OCI-LY7 (cell line): ENCODE results near the gene PODNL1. TPM values are rescaled to one million over a fixed set of nuclear protein-coding genes. Genes with fewer than 3 reads are reported as not detected.

Experiments
- BruUV-seq: library from RNA; stranded (reverse); fragments of 400-500 nt; replicated peaks from 2 replicates; lab custom pipeline; 2021; lab: Mats Ljungman, UMichigan
- CTCF ChIA-PET: fragments of 300-600 bp; sonication (Branson Sonifier 250); formaldehyde crosslinking; loops from one replicate; lab custom pipeline; 2022; ENCODE audit warnings: antibody characterized with exemption; ENCODE audit not compliant: unreplicated experiment; lab: Charles Lee
- POLR2A ChIA-PET: fragments of 300-600 bp; sonication (Branson Sonifier 250); formaldehyde crosslinking; loops from one replicate; lab custom pipeline; 2022; ENCODE audit warnings: antibody characterized with exemption; lab: Charles Lee
- DNase-seq: peaks from one replicate; pipeline ENCODE4 v3.0.0-alpha.2; 2015; ENCODE audit warnings: low spot score
- H2AFZ ChIP-seq: fragments of 200-600 bp; sonication (generic), shearing (Covaris generic); 2 replicates; pipeline ENCODE4 v1.6.1; 2014; ENCODE audit warnings: mild to moderate bottlenecking, antibody characterized with exemption, low read length, moderate library complexity
- H3K27ac ChIP-seq: fragments of 200-600 bp; sonication (generic); 2 replicates; pipeline ENCODE4 v1.5.1; 2014; ENCODE audit warnings: mixed run types, low read depth, mild to moderate bottlenecking, moderate library complexity, low read length, inconsistent platforms; ENCODE audit not compliant: poor library complexity, severe bottlenecking
- H3K36me3 ChIP-seq: fragments of 200-600 bp; sonication (generic); 2 replicates; pipeline ENCODE4 v1.6.1; 2014; ENCODE audit warnings: mild to moderate bottlenecking, antibody characterized with exemption, low read length, moderate library complexity, mixed read lengths; ENCODE audit not compliant: insufficient read depth
- H3K4me1 ChIP-seq: fragments of 200-600 bp; sonication (generic); 2 replicates; pipeline ENCODE4 v1.5.1; 2014; ENCODE audit warnings: mild to moderate bottlenecking, low read length; ENCODE audit not compliant: insufficient read depth, poor library complexity, severe bottlenecking
- H3K4me2 ChIP-seq: fragments of 200-600 bp; sonication (generic); 2 replicates; pipeline ENCODE4 v1.6.1; 2014; ENCODE audit warnings: mild to moderate bottlenecking, low read length
- H3K4me3 ChIP-seq: fragments of 200-600 bp; sonication (generic); 2 replicates; pipeline ENCODE4 v1.5.1; 2014; ENCODE audit warnings: mild to moderate bottlenecking, low read depth, low read length; ENCODE audit not compliant: poor library complexity, severe bottlenecking
- H3K79me2 ChIP-seq: fragments of 200-600 bp; sonication (generic); 2 replicates; pipeline ENCODE4 v1.6.1; 2016; ENCODE audit warnings: low read depth, mild to moderate bottlenecking, low read length, moderate library complexity, mixed read lengths; ENCODE audit not compliant: insufficient read depth
- H3K9me2 ChIP-seq: fragments of 200-600 bp; sonication (generic); 2 replicates; pipeline ENCODE4 v1.6.1; 2016; ENCODE audit warnings: mild to moderate bottlenecking, low read length, mixed read lengths; ENCODE audit not compliant: insufficient read depth
- H3K9me3 ChIP-seq: fragments of 200-600 bp; sonication (generic); 2 replicates; pipeline ENCODE4 v1.6.1; 2014; ENCODE audit warnings: mild to moderate bottlenecking, mixed run types, low read length, mixed read lengths
- H4K20me1 ChIP-seq: fragments of 200-600 bp; sonication (generic); 2 replicates; pipeline ENCODE4 v1.6.1; 2014; ENCODE audit warnings: mild to moderate bottlenecking, antibody characterized with exemption, low read length, moderate library complexity, mixed read lengths; ENCODE audit not compliant: insufficient read depth
- EZH2phosphoT487 ChIP-seq: fragments of 200-600 bp; sonication (generic); IDR thresholded peaks from 2 replicates; pipeline ENCODE4 v1.6.1; 2018; ENCODE audit warnings: low read depth, borderline replicate concordance, mild to moderate bottlenecking, mixed run types, antibody characterized with exemption, low read length, moderate library complexity, mixed read lengths
- intact Hi-C: fragments of 100-400 bp; cut with micrococcal nuclease; formaldehyde crosslinking; loops from one replicate; pipeline ENCODE4 v1.10.0; 2022; ENCODE audit not compliant: unreplicated experiment
- total RNA-seq, 2 experiments: library from RNA; depleted of rRNA in 1 of 2; stranded (reverse); fragments of >200 nt in 1 of 2; shearing (Covaris generic) in 1 of 2; gene quantifications; 2 replicates each; pipeline ENCODE4 v1.2.3, GENCODE V29; 2014 to 2022
- TF ChIP-seq, protein P1 (sequence below): fragments of 200-600 bp; sonication (generic); conservative IDR thresholded peaks from 2 replicates; pipeline ENCODE4 v1.5.1; 2014; ENCODE audit warnings: mild to moderate bottlenecking, antibody characterized with exemption, low read length, moderate library complexity, mixed read lengths

PODNL1 gene
- total RNA-seq, 2 experiments from 2014 or later: 0.16 TPM; not detected in 1

DNA sequence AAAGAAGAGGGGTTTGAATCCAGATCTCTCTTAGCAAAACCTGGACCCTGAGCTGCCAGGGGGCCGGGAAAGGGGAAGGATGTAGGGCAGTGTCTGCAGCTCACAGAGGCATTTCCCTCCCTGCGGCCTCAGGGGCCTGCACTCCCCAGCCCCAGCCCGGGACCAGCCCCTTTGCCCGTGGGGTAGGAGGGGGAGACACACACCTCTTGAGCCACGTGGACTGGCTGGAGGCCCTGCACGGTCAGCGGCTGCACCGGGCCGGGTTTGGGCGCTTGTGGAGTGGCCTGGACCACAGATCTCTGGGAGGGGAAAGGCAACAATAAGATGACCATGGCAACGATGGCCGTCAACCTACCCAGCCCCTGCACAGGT, 41.0 kb upstream of the PODNL1 start:
- Histone ChIP-seq H4K20me1 (no peaks in the 10 kb centered on the region), H3K79me2 (no peaks in the 10 kb centered on the region), H3K9me3 (no peaks in the 10 kb centered on the region), H3K4me1 (peaks cover 53% of the 10 kb centered on the region), H3K36me3 (peaks cover 35% of the 10 kb centered on the region), H3K4me2 (peak overlapping the region; percentile 22), H3K4me3 (no peak overlapping the region), H3K27ac (no peak overlapping the region), H3K9me2 (no peaks in the 10 kb centered on the region), H2AFZ (no peak overlapping the region)
- TF ChIP-seq, protein P1, sequence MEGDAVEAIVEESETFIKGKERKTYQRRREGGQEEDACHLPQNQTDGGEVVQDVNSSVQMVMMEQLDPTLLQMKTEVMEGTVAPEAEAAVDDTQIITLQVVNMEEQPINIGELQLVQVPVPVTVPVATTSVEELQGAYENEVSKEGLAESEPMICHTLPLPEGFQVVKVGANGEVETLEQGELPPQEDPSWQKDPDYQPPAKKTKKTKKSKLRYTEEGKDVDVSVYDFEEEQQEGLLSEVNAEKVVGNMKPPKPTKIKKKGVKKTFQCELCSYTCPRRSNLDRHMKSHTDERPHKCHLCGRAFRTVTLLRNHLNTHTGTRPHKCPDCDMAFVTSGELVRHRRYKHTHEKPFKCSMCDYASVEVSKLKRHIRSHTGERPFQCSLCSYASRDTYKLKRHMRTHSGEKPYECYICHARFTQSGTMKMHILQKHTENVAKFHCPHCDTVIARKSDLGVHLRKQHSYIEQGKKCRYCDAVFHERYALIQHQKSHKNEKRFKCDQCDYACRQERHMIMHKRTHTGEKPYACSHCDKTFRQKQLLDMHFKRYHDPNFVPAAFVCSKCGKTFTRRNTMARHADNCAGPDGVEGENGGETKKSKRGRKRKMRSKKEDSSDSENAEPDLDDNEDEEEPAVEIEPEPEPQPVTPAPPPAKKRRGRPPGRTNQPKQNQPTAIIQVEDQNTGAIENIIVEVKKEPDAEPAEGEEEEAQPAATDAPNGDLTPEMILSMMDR: no peak
- TF ChIP-seq EZH2phosphoT487: no peak
- BruUV-seq: no TSS peak
- ChIA-PET POLR2A (no interaction called here), CTCF (no interaction called here)
- intact Hi-C loops: no loop called here
- DNase-seq: no peak

GRCh38 chr19:13978351-13979243, 40.4 kb upstream of the PODNL1 start:
- no peak overlapping the region for H3K27ac ChIP-seq
- H2AFZ ChIP-seq: no peak overlapping the region; the same call in 1 of the 2 replicates
- BruUV-seq: no TSS peak
- no peaks in the 10 kb centered on the region for H3K9me2 ChIP-seq
- peak overlapping the region; percentile 22 for H3K4me2 ChIP-seq
- H3K79me2 ChIP-seq: no peaks in the 10 kb centered on the region
- H3K4me1 ChIP-seq: peaks cover 53% of the 10 kb centered on the region
- ChIA-PET CTCF (no interaction called here), POLR2A (interaction anchor here (0.8 kb wide), 1 partner anchor 21 kb away, joined by 5 read pairs; no protein-coding TSS in a partner anchor)
- peaks cover 35% of the 10 kb centered on the region for H3K36me3 ChIP-seq
- H3K9me3 ChIP-seq: no peaks in the 10 kb centered on the region
- no peak overlapping the region for H3K4me3 ChIP-seq
- H4K20me1 ChIP-seq: no peaks in the 10 kb centered on the region
- TF ChIP-seq, protein P1: no peak
- TF ChIP-seq EZH2phosphoT487: no peak
- intact Hi-C loops: no loop called here
- DNase-seq: peak; percentile 45

DNA sequence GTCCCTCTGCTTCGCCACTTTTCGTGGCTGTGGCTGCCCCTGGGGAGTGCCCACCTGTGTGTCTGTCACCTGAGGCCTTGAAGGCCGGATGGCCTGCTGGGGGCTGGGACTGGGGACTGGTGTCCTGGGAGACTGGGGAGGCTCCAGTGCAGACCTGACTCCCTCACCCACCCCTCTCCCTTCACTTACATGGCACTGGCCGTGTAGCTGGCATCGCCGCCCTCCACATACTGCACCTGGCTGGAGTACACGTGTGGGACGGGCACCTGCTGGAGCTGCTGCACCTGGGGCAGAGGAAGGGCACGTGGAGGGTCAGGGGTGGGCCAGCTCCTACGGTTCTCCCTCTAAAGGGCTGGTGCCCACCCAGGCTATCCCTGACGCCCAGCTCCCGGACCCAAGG, 39.6 kb upstream of the PODNL1 start:
- Histone ChIP-seq H3K27ac (no peak overlapping the region), H3K4me3 (no peak overlapping the region), H2AFZ (no peak overlapping the region), H3K36me3 (peaks cover 37% of the 10 kb centered on the region), H4K20me1 (no peaks in the 10 kb centered on the region), H3K9me3 (no peaks in the 10 kb centered on the region), H3K9me2 (no peaks in the 10 kb centered on the region), H3K4me1 (peaks cover 47% of the 10 kb centered on the region), H3K4me2 (no peak overlapping the region), H3K79me2 (no peaks in the 10 kb centered on the region)
- TF ChIP-seq EZH2phosphoT487: no peak
- TF ChIP-seq, protein P1: no peak
- ChIA-PET POLR2A (interaction anchor here (0.6 to 0.8 kb wide), 2 partner anchors 22 to 77 kb away, joined by 3 to 5 read pairs; no protein-coding TSS in a partner anchor), CTCF (no interaction called here)
- no TSS peak for BruUV-seq
- intact Hi-C loops: no loop called here
- DNase-seq: no peak
